ENCODE data around the gene STAU1.

The STAU1 gene, protein sequence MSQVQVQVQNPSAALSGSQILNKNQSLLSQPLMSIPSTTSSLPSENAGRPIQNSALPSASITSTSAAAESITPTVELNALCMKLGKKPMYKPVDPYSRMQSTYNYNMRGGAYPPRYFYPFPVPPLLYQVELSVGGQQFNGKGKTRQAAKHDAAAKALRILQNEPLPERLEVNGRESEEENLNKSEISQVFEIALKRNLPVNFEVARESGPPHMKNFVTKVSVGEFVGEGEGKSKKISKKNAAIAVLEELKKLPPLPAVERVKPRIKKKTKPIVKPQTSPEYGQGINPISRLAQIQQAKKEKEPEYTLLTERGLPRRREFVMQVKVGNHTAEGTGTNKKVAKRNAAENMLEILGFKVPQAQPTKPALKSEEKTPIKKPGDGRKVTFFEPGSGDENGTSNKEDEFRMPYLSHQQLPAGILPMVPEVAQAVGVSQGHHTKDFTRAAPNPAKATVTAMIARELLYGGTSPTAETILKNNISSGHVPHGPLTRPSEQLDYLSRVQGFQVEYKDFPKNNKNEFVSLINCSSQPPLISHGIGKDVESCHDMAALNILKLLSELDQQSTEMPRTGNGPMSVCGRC

DNA sequence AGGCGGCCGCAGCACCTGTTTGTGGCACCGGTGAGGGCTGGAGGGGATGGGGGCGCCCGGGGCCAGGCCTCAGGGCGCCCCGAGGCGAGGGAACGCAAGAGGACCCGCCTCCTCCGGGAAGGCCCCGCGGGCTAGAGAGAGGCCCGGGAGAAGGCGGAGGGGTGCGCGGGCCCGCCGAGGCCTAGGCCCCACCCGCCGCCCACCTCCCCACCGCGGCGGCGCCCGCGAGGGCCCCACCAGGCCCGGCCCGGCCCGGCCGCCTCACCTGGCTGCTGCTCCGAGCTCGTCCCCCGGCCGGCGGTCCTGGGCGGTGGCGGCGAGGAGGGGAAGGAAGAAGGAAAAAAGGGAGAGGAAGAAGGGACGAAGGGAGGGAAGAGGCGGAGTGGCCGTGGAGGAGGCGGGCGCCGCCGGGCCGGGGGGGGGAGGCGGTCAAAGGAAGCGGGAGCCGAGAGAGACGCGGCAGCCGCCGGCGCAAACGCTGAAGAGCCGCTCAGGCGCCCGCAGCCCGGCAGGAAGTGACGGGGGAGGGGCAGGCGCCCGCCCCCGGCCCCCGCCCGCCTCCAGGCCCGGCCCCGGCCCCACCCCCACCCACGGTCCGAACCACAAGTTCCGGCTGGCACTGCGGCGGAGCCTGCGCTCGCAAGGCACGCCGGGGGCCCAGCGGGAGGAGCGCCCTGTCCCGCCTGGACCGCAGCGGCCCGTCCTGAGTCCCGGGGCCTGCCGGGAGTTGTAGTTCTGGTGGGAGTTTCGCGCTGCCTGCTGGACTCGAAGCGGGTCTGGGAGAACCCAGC, at the start of gene STAU1:
STAU1 (minus strand) TSS at position 484 of the 791 bp plus-strand sequence. CDS start 22,133 bp downstream, outside the sequence.
- Histone ChIP-seq H3K9ac (ENCODE audit: low read depth in 1 of 2, low read length in 2 of 2) (peak within 1 kb of the TSS; percentile 69 to 91), H3K27ac (ENCODE audit: low read depth, low read length) (peak within 1 kb of the TSS; percentile 84), H3K36me3 (ENCODE audit: control insufficient read depth in 1 of 2, insufficient read depth in 2 of 2, low read length in 2 of 2) (no peaks in the 10 kb centered on the region), H3K4me3 (ENCODE audit: low read depth in 1 of 2, low read length in 2 of 2) (peak within 1 kb of the TSS; percentile 91 to 96), H3K27me3 (ENCODE audit: control insufficient read depth in 1 of 2, insufficient read depth in 2 of 2, low read length in 2 of 2) (no peaks in the 10 kb centered on the region), H3K4me1 (ENCODE audit: control insufficient read depth in 1 of 2, insufficient read depth in 2 of 2, low read length in 2 of 2) (peaks cover 9 to 22% of the 10 kb centered on the region in 2 donors), H3K9me3 (ENCODE audit: control insufficient read depth in 1 of 2, low read length in 2 of 2) (no peaks in the 10 kb centered on the region)

- Histone ChIP-seq H3K9ac (ENCODE audit: low read depth in 1 of 2, low read length in 2 of 2) (no peak overlapping the region), H3K9me3 (ENCODE audit: control insufficient read depth in 1 of 2, low read length in 2 of 2) (no peaks in the 10 kb centered on the region), H3K27ac (ENCODE audit: low read depth, low read length) (no peak overlapping the region), H3K4me1 (ENCODE audit: control insufficient read depth in 1 of 2, insufficient read depth in 2 of 2, low read length in 2 of 2) (peaks cover 0 to 8% of the 10 kb centered on the region in 2 donors), H3K36me3 (ENCODE audit: control insufficient read depth in 1 of 2, insufficient read depth in 2 of 2, low read length in 2 of 2) (peaks cover 61 to 86% of the 10 kb centered on the region in 2 donors), H3K4me3 (ENCODE audit: low read depth in 1 of 2, low read length in 2 of 2) (no peak overlapping the region), H3K27me3 (ENCODE audit: control insufficient read depth in 1 of 2, insufficient read depth in 2 of 2, low read length in 2 of 2) (no peaks in the 10 kb centered on the region)
Measured at GRCh38 chr20:49237531-49237930, 49.4 kb upstream of the STAU1 start.

DNA sequence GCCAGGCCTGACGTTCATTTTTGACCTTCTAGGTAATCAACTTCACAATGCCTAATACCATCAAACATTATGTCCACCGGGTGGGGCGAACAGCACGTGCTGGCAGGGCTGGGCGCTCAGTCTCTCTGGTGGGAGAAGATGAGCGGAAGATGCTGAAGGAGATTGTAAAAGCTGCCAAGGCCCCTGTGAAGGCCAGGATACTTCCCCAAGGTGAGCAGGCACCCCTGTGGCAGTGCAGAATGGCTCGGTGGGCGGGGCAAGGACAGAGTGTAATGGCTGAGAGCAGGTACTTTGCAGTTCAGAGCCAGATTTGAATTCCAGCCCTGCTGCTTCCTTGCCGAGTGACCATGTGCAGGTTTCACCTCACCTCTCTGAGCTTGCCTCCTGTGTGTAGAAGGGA, 48.2 kb upstream of the STAU1 start:
- H3K4me3 ChIP-seq (ENCODE audit: low read depth in 1 of 2, low read length in 2 of 2): no peak overlapping the region
- peaks cover 1 to 8% of the 10 kb centered on the region in 2 donors for H3K4me1 ChIP-seq (ENCODE audit: control insufficient read depth in 1 of 2, insufficient read depth in 2 of 2, low read length in 2 of 2)
- H3K36me3 ChIP-seq (ENCODE audit: control insufficient read depth in 1 of 2, insufficient read depth in 2 of 2, low read length in 2 of 2): peaks cover 57 to 81% of the 10 kb centered on the region in 2 donors
- H3K9ac ChIP-seq (ENCODE audit: low read depth in 1 of 2, low read length in 2 of 2): no peak overlapping the region
- H3K27ac ChIP-seq (ENCODE audit: low read depth, low read length): no peak overlapping the region
- H3K27me3 ChIP-seq (ENCODE audit: control insufficient read depth in 1 of 2, insufficient read depth in 2 of 2, low read length in 2 of 2): no peaks in the 10 kb centered on the region
- no peaks in the 10 kb centered on the region for H3K9me3 ChIP-seq (ENCODE audit: control insufficient read depth in 1 of 2, low read length in 2 of 2)

DNA sequence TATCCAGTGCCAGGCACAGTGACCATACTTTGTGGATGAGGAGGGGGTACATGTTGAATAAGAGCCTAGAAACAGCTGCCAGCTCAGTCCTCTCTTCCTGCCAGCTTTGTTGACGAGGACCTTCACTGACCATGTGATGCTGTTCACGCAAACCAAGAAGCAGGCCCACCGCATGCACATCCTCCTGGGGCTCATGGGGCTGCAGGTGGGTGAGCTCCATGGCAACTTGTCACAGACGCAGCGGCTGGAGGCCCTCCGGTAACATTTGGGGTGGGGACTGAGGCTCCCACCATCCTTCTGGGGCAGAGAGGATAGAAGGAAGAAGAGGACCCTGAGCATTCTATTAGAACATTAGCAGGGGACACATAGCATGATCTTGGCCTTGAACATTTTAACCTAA, 46.7 kb upstream of the STAU1 start:
- no peak overlapping the region for H3K4me3 ChIP-seq (ENCODE audit: low read depth in 1 of 2, low read length in 2 of 2)
- peaks cover 13 to 23% of the 10 kb centered on the region in 2 donors for H3K4me1 ChIP-seq (ENCODE audit: control insufficient read depth in 1 of 2, insufficient read depth in 2 of 2, low read length in 2 of 2)
- peaks cover 59 to 83% of the 10 kb centered on the region in 2 donors for H3K36me3 ChIP-seq (ENCODE audit: control insufficient read depth in 1 of 2, insufficient read depth in 2 of 2, low read length in 2 of 2)
- no peak overlapping the region for H3K27ac ChIP-seq (ENCODE audit: low read depth, low read length)
- H3K9ac ChIP-seq (ENCODE audit: low read depth in 1 of 2, low read length in 2 of 2): no peak overlapping the region
- no peaks in the 10 kb centered on the region for H3K27me3 ChIP-seq (ENCODE audit: control insufficient read depth in 1 of 2, insufficient read depth in 2 of 2, low read length in 2 of 2)
- no peaks in the 10 kb centered on the region for H3K9me3 ChIP-seq (ENCODE audit: control insufficient read depth in 1 of 2, low read length in 2 of 2)

GRCh38 chr20:49233226-49233625, 45.1 kb upstream of the STAU1 start:
- no peak overlapping the region for H3K9ac ChIP-seq (ENCODE audit: low read depth in 1 of 2, low read length in 2 of 2)
- no peaks in the 10 kb centered on the region for H3K27me3 ChIP-seq (ENCODE audit: control insufficient read depth in 1 of 2, insufficient read depth in 2 of 2, low read length in 2 of 2)
- H3K27ac ChIP-seq (ENCODE audit: low read depth, low read length): no peak overlapping the region
- H3K4me1 ChIP-seq (ENCODE audit: control insufficient read depth in 1 of 2, insufficient read depth in 2 of 2, low read length in 2 of 2): peaks cover 13 to 23% of the 10 kb centered on the region in 2 donors
- no peaks in the 10 kb centered on the region for H3K9me3 ChIP-seq (ENCODE audit: control insufficient read depth in 1 of 2, low read length in 2 of 2)
- H3K36me3 ChIP-seq (ENCODE audit: control insufficient read depth in 1 of 2, insufficient read depth in 2 of 2, low read length in 2 of 2): peaks cover 50 to 80% of the 10 kb centered on the region in 2 donors
- H3K4me3 ChIP-seq (ENCODE audit: low read depth in 1 of 2, low read length in 2 of 2): no peak overlapping the region

GRCh38 chr20:49231471-49231870, 43.3 kb upstream of the STAU1 start:
- Histone ChIP-seq H3K27me3 (ENCODE audit: control insufficient read depth in 1 of 2, insufficient read depth in 2 of 2, low read length in 2 of 2) (no peaks in the 10 kb centered on the region), H3K36me3 (ENCODE audit: control insufficient read depth in 1 of 2, insufficient read depth in 2 of 2, low read length in 2 of 2) (peaks cover 47 to 80% of the 10 kb centered on the region in 2 donors), H3K9me3 (ENCODE audit: control insufficient read depth in 1 of 2, low read length in 2 of 2) (no peaks in the 10 kb centered on the region), H3K27ac (ENCODE audit: low read depth, low read length) (no peak overlapping the region), H3K9ac (ENCODE audit: low read depth in 1 of 2, low read length in 2 of 2) (no peak overlapping the region), H3K4me3 (ENCODE audit: low read depth in 1 of 2, low read length in 2 of 2) (no peak overlapping the region), H3K4me1 (ENCODE audit: control insufficient read depth in 1 of 2, insufficient read depth in 2 of 2, low read length in 2 of 2) (peaks cover 13 to 15% of the 10 kb centered on the region in 2 donors)

DNA sequence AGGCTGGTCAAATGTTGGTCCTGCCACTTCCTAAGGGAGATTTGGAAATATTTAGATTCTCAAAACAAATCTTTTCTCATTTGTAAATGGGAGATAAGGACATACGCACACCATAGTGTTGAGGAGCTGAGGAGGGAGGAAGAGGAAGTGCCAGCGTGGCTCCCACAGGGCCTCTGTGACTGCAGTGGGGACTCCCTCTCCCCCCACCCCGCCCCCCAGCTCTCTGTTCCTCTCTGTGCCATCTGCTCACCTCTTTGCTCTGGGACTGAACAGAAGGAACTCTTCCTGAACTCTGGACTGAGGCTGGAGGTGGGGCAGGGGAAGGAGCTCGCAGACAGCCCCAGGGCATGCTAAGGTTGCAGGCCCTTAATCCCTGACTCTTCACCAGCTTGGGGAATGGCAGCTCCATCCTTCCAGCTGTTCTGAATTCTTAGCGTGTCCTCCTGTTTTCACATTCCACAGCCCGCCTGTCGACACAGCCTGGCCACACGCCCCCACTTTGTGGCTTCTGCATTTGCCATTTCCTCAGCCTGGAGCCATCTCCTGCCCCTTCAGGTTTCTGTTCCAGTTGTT, 42.5 kb upstream of the STAU1 start:
- no peaks in the 10 kb centered on the region for H3K27me3 ChIP-seq (ENCODE audit: control insufficient read depth in 1 of 2, insufficient read depth in 2 of 2, low read length in 2 of 2)

DNA sequence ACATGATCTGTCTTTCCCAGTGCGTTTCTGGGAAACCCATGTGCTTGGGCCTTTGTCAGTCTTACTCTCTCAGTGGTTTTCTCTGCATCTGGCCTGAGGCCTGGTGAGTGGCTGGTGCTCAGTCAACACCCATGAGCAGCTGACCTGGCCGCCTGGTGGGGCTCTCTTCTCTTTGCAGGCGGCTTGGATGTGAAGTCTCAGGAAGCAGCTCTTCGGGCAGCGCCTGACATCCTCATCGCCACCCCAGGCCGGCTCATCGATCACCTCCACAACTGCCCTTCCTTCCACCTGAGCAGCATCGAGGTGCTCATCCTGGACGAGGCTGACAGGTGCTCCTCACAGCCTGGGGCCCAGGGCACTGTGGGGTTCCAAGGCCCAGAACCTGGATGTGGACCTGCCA, 41.9 kb upstream of the STAU1 start:
- Histone ChIP-seq H3K36me3 (ENCODE audit: control insufficient read depth in 1 of 2, insufficient read depth in 2 of 2, low read length in 2 of 2) (peaks cover 45 to 81% of the 10 kb centered on the region in 2 donors), H3K4me3 (ENCODE audit: low read depth in 1 of 2, low read length in 2 of 2) (no peak overlapping the region), H3K9ac (ENCODE audit: low read depth in 1 of 2, low read length in 2 of 2) (no peak overlapping the region), H3K9me3 (ENCODE audit: control insufficient read depth in 1 of 2, low read length in 2 of 2) (no peaks in the 10 kb centered on the region), H3K27me3 (ENCODE audit: control insufficient read depth in 1 of 2, insufficient read depth in 2 of 2, low read length in 2 of 2) (no peaks in the 10 kb centered on the region), H3K4me1 (ENCODE audit: control insufficient read depth in 1 of 2, insufficient read depth in 2 of 2, low read length in 2 of 2) (peaks cover 13 to 15% of the 10 kb centered on the region in 2 donors), H3K27ac (ENCODE audit: low read depth, low read length) (no peak overlapping the region)

More for the DNA sequence above, 42.5 kb upstream of the STAU1 start:
- Histone ChIP-seq H3K4me1 (ENCODE audit: control insufficient read depth in 1 of 2, insufficient read depth in 2 of 2, low read length in 2 of 2) (peaks cover 13 to 15% of the 10 kb centered on the region in 2 donors), H3K4me3 (ENCODE audit: low read depth in 1 of 2, low read length in 2 of 2) (no peak overlapping the region), H3K36me3 (ENCODE audit: control insufficient read depth in 1 of 2, insufficient read depth in 2 of 2, low read length in 2 of 2) (peaks cover 48 to 80% of the 10 kb centered on the region in 2 donors), H3K27ac (ENCODE audit: low read depth, low read length) (peak overlapping the region; percentile 14), H3K9me3 (ENCODE audit: control insufficient read depth in 1 of 2, low read length in 2 of 2) (no peaks in the 10 kb centered on the region), H3K9ac (ENCODE audit: low read depth in 1 of 2, low read length in 2 of 2) (no peak overlapping the region)

- Histone ChIP-seq H3K9ac (ENCODE audit: low read depth in 1 of 2, low read length in 2 of 2) (no peak overlapping the region), H3K36me3 (ENCODE audit: control insufficient read depth in 1 of 2, insufficient read depth in 2 of 2, low read length in 2 of 2) (peaks cover 44 to 81% of the 10 kb centered on the region in 2 donors), H3K27me3 (ENCODE audit: control insufficient read depth in 1 of 2, insufficient read depth in 2 of 2, low read length in 2 of 2) (no peaks in the 10 kb centered on the region), H3K27ac (ENCODE audit: low read depth, low read length) (no peak overlapping the region), H3K9me3 (ENCODE audit: control insufficient read depth in 1 of 2, low read length in 2 of 2) (no peaks in the 10 kb centered on the region), H3K4me3 (ENCODE audit: low read depth in 1 of 2, low read length in 2 of 2) (no peak overlapping the region), H3K4me1 (ENCODE audit: control insufficient read depth in 1 of 2, insufficient read depth in 2 of 2, low read length in 2 of 2) (peaks cover 13 to 15% of the 10 kb centered on the region in 2 donors)
Measured at GRCh38 chr20:49229381-49229780, 41.2 kb upstream of the STAU1 start.
